Measurements from ENCODE around the gene RMRP. TPM values are rescaled to one million over a fixed set of nuclear protein-coding genes. Genes with fewer than 3 reads are reported as not detected.

The RMRP gene
- total and polyA plus RNA-seq, 2 of the 4 experiments (the other 2 are of a cell fraction) = 39.7 to 13,690 TPM

- Histone ChIP-seq H4K20me1 (ENCODE audit: insufficient read depth, low read length) (peaks cover 32% of the 10 kb centered on the region), H3K9ac (ENCODE audit: low read depth, low read length) (no peak overlapping the region), H3K9me1 (ENCODE audit: insufficient read depth, low read length) (peaks cover 13% of the 10 kb centered on the region), H2BK5ac (ENCODE audit: low read depth, low read length, poor library complexity, severe bottlenecking) (no peak overlapping the region), H3K9me3 (ENCODE audit: control insufficient read depth, insufficient read depth, low read length) (no peaks in the 10 kb centered on the region), H3K27ac (ENCODE audit: insufficient read depth, low read length) (no peak overlapping the region), H3K27me3 (ENCODE audit: control insufficient read depth, insufficient read depth, low read length) (no peaks in the 10 kb centered on the region), H3K14ac (replicated peaks; ENCODE audit: low read depth, low read length) (no peak overlapping the region), H3K79me1 (ENCODE audit: low read depth in 1 of 2, low read length in 2 of 2) (peaks cover 40 to 73% of the 10 kb centered on the region in 2 experiments), H4K91ac (ENCODE audit: insufficient read depth, low read depth, low read length) (no peak overlapping the region), H3K56ac (ENCODE audit: extremely low read depth, insufficient read depth, low read length) (no peak overlapping the region), H3K23ac (ENCODE audit: low read depth, low read length) (no peak overlapping the region), H3K4me1 (ENCODE audit: control insufficient read depth, insufficient read depth, low read length) (no peaks in the 10 kb centered on the region; the same call in 1 of the 2 replicates), H3K4ac (ENCODE audit: low read depth, low read length) (no peak overlapping the region), H2BK20ac (ENCODE audit: low read depth, low read length) (no peak overlapping the region), H2AFZ (replicated peaks; ENCODE audit: low read length, poor library complexity) (no peak overlapping the region), H3K4me3 (ENCODE audit: insufficient read depth, low read depth, low read length) (no peak overlapping the region), H3K36me3 (ENCODE audit: control insufficient read depth, insufficient read depth, low read length) (peaks cover 92% of the 10 kb centered on the region), H2BK15ac (ENCODE audit: low read depth, low read length) (no peak overlapping the region), H2BK120ac (ENCODE audit: low read depth, low read length) (no peak overlapping the region), H2AK5ac (ENCODE audit: low read depth, low read length) (no peak overlapping the region), H4K8ac (ENCODE audit: low read depth in 2 of 2, low read length in 2 of 2) (no peak overlapping the region), H3K18ac (ENCODE audit: low read depth, low read length) (no peak overlapping the region), H2AK9ac (replicated peaks; ENCODE audit: low read depth, low read length, poor library complexity) (no peak overlapping the region), H3K4me2 (ENCODE audit: low read depth, low read length) (no peak overlapping the region), H4K5ac (ENCODE audit: low read depth, low read length) (no peak overlapping the region)
- ChIA-PET POLR2A (ENCODE audit: unreplicated experiment) (no interaction called here), CTCF (interaction anchor here (1.1 kb wide), 1 partner anchor 10 kb away, joined by 4 read pairs; no protein-coding TSS in a partner anchor)
- TF ChIP-seq, protein P1, sequence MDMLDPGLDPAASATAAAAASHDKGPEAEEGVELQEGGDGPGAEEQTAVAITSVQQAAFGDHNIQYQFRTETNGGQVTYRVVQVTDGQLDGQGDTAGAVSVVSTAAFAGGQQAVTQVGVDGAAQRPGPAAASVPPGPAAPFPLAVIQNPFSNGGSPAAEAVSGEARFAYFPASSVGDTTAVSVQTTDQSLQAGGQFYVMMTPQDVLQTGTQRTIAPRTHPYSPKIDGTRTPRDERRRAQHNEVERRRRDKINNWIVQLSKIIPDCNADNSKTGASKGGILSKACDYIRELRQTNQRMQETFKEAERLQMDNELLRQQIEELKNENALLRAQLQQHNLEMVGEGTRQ (IDR thresholded peaks at IDR 0.05; ENCODE audit: low read depth, low read length) = no peak
- no peak for TF ChIP-seq RAD21 (IDR thresholded peaks at IDR 0.05; ENCODE audit: low read length)
- TF ChIP-seq MXI1 (IDR thresholded peaks at IDR 0.05; ENCODE audit: borderline replicate concordance, low read depth, low read length) = no peak
- no peak for TF ChIP-seq FOS (IDR thresholded peaks at IDR 0.05; ENCODE audit: low read depth, low read length)
- TF ChIP-seq RCOR1 (IDR thresholded peaks at IDR 0.05; ENCODE audit: insufficient replicate concordance, low read length) = no peak
- TF ChIP-seq MAFK (IDR thresholded peaks at IDR 0.05; ENCODE audit: low read depth, low read length) = no peak
- no peak for TF ChIP-seq MAZ (IDR thresholded peaks at IDR 0.05; ENCODE audit: borderline replicate concordance, low read depth, low read length)
- no peak for TF ChIP-seq SMC3 (IDR thresholded peaks at IDR 0.05; ENCODE audit: low read depth, low read length)
- no peak for TF ChIP-seq CEBPB (IDR thresholded peaks at IDR 0.05; ENCODE audit: low read depth, low read length)
- no peak for TF ChIP-seq POLR2A (IDR thresholded peaks at IDR 0.05; ENCODE audit: low read depth, low read length)
- TF ChIP-seq, protein P2, sequence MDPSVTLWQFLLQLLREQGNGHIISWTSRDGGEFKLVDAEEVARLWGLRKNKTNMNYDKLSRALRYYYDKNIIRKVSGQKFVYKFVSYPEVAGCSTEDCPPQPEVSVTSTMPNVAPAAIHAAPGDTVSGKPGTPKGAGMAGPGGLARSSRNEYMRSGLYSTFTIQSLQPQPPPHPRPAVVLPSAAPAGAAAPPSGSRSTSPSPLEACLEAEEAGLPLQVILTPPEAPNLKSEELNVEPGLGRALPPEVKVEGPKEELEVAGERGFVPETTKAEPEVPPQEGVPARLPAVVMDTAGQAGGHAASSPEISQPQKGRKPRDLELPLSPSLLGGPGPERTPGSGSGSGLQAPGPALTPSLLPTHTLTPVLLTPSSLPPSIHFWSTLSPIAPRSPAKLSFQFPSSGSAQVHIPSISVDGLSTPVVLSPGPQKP (IDR thresholded peaks at IDR 0.05; ENCODE audit: borderline replicate concordance, low read depth, low read length) = no peak
- TF ChIP-seq BHLHE40 (IDR thresholded peaks at IDR 0.05; ENCODE audit: low read depth, low read length) = no peak
- no peak for TF ChIP-seq RFX5 (IDR thresholded peaks at IDR 0.05; ENCODE audit: low read depth, low read length)
- TF ChIP-seq CHD1 (IDR thresholded peaks at IDR 0.05; ENCODE audit: low read depth, low read length) = no peak
- no TSS peak for BruUV-seq (replicated peaks)
- dilution Hi-C loops (cut with HindIII; ENCODE audit: low sequenced_read_pairs, unreplicated experiment) = no loop called here
- ATAC-seq (ENCODE audit: low read depth) (no peak), DNase-seq (no peak)
- intact Hi-C loops (cut with micrococcal nuclease) = no loop called here
- in situ Hi-C loops (cut with MboI; ENCODE audit: low sequenced_read_pairs) = no loop called here
These were observed 43.1 kb upstream of the RMRP start for GRCh38 chr9:35700942-35701341.
